Cardiac muscle cell (in vitro differentiated cells and primary cell): ENCODE results near the gene SLC7A8. TPM values are rescaled to one million over a fixed set of nuclear protein-coding genes. Genes with fewer than 3 reads are reported as not detected.

Source experiments
- DNase-seq, 2 donors: peaks; one replicate each; pipeline versions ENCODE4 v3.0.0 to v3.0.0-alpha.2; 2010 to 2017; ENCODE audit warnings: low read depth in 1 of 2, low spot score in 1 of 2
- H3K27ac ChIP-seq: fragments of 200-600 bp; sonication (generic); 2 replicates; pipeline ENCODE4 v1.5.1; 2016
- H3K27me3 ChIP-seq: fragments of 200-600 bp; sonication (generic); 2 replicates; pipeline ENCODE4 v1.6.0; 2016; ENCODE audit warnings: control low read depth
- H3K36me3 ChIP-seq: fragments of 200-600 bp; sonication (generic); 2 replicates; pipeline ENCODE4 v1.5.1; 2016; ENCODE audit warnings: control low read depth
- H3K4me1 ChIP-seq: fragments of 200-600 bp; sonication (generic); 2 replicates; pipeline ENCODE4 v1.8.1; 2017; ENCODE audit warnings: low read depth, mild to moderate bottlenecking, mixed run types
- H3K4me3 ChIP-seq: fragments of 200-600 bp; sonication (generic); 2 replicates; pipeline ENCODE4 v1.5.1; 2016; ENCODE audit warnings: mild to moderate bottlenecking
- H3K9me3 ChIP-seq: fragments of 200-600 bp; sonication (generic); 2 replicates; pipeline ENCODE4 v1.5.1; 2017; ENCODE audit warnings: low read depth, mild to moderate bottlenecking, control low read depth
- polyA plus RNA-seq: library from polyadenylated mRNA; unstranded; fragments of >200 nt; fragmentation: Nextera tagmentation; extraction: Ambion mirVana; gene quantifications from 2 replicates; pipeline ENCODE4 v1.2.1, GENCODE V29; 2016
- total RNA-seq: library from RNA; depleted of rRNA; stranded (reverse); fragments of >200 nt; gene quantifications from 2 replicates; pipeline ENCODE4 v1.2.3, GENCODE V29; 2016
- TF ChIP-seq, protein P1 (sequence below): IDR thresholded peaks from 2 replicates; pipeline ENCODE4 v1.5.1; 2012; ENCODE audit warnings: low read depth, mild to moderate bottlenecking, low read length

SLC7A8 gene
- total and polyA plus RNA-seq, 2 experiments from 2014 or later, result 14.0 to 14.1 TPM

DNA sequence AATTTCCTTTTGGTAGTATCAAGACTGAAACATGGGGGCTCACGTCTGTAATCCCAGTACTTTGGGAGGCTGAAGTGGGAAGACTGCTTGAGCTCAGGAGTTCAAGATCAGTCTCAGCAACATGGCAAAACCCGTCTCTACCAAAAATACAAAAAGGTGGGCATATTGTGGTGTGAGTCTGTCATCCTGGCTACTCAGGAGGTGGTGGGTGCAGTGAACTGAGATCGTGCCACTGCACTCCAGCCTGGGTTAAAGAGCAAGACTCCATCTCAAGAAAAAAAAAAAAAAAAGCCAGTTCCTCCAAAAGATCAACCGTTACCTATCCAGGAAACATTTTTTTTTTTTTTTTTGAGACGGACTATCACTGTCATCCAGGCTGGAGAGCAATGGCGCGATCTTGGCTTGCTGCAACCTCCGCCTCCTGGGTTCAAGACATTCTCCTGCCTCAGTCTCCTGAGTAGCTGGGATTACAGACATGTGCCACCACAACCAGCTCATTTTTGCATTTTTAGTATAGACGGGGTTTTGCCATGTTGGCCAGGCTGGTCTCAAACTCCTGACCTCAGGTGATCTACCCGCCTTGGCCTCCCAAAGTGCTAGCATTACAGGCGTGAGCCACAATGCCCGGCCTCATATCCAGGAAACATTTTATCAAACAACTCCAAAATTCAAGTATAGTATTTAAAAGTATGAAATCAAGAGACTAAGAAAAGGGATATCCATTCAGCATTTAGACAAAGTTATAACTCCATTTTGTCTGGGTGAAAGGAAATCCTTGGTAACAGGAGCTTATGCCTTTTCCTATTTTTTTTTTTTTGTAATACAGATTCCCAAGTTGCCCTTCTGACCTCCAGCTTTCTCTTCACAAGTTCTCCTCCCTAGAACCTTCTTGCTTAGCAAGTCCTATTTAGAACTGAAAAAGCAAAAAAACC, 91.9 kb downstream of the SLC7A8 start:
- H3K36me3 ChIP-seq, result peaks cover 56% of the 10 kb centered on the region

DNA sequence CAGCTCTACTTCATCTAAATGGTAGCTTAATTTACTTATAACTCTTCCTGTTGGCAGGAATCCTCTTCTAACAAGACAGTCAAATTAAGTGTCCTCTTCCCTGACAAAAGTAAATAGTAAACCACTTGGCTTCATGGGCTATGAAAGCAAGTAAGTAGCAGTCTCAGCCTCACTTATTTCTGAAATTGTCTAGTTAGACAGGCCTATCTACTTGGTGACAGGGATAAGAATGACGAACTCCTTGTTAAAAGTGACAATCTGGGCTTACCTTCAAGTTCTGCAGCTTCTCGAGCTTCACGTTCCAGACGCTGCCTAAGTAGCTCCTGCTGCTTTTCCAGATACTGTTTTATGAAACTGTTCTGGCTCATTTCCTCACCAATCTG, 93.2 kb downstream of the SLC7A8 start:
- Histone ChIP-seq H3K36me3 (peaks cover 67% of the 10 kb centered on the region), H3K4me1 (peaks cover 9% of the 10 kb centered on the region), H3K4me3 (no peak overlapping the region), H3K9me3 (no peaks in the 10 kb centered on the region), H3K27ac (peak overlapping the region; percentile 48), H3K27me3 (no peaks in the 10 kb centered on the region)
- TF ChIP-seq, protein P1, sequence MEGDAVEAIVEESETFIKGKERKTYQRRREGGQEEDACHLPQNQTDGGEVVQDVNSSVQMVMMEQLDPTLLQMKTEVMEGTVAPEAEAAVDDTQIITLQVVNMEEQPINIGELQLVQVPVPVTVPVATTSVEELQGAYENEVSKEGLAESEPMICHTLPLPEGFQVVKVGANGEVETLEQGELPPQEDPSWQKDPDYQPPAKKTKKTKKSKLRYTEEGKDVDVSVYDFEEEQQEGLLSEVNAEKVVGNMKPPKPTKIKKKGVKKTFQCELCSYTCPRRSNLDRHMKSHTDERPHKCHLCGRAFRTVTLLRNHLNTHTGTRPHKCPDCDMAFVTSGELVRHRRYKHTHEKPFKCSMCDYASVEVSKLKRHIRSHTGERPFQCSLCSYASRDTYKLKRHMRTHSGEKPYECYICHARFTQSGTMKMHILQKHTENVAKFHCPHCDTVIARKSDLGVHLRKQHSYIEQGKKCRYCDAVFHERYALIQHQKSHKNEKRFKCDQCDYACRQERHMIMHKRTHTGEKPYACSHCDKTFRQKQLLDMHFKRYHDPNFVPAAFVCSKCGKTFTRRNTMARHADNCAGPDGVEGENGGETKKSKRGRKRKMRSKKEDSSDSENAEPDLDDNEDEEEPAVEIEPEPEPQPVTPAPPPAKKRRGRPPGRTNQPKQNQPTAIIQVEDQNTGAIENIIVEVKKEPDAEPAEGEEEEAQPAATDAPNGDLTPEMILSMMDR, result no peak
- no peak for DNase-seq

More for the DNA sequence above, 91.9 kb downstream of the SLC7A8 start:
- no peaks in the 10 kb centered on the region for H3K9me3 ChIP-seq
- no peak overlapping the region for H3K4me3 ChIP-seq
- TF ChIP-seq, protein P1, result no peak
- no peak overlapping the region for H3K27ac ChIP-seq
- DNase-seq, result no peak
- peaks cover 10% of the 10 kb centered on the region for H3K4me1 ChIP-seq
- no peaks in the 10 kb centered on the region for H3K27me3 ChIP-seq

DNA sequence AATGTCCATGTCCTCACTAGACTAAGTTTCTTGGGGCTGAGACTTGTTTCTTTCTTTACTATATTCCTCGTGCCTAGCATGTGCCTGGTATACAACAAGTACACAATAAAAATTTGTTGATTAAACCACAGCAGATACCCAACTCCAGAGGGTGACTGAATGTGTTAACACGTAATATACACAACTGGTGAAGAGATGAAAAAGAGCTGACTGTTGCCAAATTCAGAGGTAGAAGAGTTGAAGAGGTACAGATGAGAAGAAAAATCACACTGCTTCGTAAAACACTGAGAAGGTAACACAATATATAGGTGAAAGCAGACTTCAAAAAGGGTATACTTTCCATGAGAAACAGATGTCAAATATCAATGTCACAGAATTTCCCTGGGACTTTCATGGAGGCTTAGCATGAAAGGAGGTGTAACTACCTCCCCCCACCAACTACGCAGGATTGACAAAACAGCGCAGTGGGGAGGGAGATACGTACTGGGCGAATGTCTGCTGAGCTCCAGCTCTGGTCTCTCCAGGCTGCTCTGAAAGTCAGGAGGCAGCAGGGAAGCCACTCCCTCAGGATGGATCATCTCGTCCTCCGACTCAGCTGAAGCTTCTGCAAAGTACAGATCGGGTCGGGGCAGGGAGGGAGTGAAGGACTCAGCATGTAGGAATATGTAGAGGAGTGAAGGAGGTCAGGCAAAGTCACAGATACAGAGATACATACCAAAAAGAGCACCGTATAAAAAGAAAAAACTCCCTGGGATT, 93.8 kb downstream of the SLC7A8 start:
- peaks cover 73% of the 10 kb centered on the region for H3K36me3 ChIP-seq
- TF ChIP-seq, protein P1, result no peak

GRCh38 chr14:23086565-23086964, 96.9 kb downstream of the SLC7A8 start:
- no peaks in the 10 kb centered on the region for H3K27me3 ChIP-seq
- TF ChIP-seq, protein P1, result no peak

More for the DNA sequence above, 93.8 kb downstream of the SLC7A8 start:
- Histone ChIP-seq H3K27me3 (no peaks in the 10 kb centered on the region), H3K4me1 (peaks cover 9% of the 10 kb centered on the region), H3K4me3 (no peak overlapping the region), H3K27ac (no peak overlapping the region), H3K9me3 (no peaks in the 10 kb centered on the region)
- no peak for DNase-seq

DNA sequence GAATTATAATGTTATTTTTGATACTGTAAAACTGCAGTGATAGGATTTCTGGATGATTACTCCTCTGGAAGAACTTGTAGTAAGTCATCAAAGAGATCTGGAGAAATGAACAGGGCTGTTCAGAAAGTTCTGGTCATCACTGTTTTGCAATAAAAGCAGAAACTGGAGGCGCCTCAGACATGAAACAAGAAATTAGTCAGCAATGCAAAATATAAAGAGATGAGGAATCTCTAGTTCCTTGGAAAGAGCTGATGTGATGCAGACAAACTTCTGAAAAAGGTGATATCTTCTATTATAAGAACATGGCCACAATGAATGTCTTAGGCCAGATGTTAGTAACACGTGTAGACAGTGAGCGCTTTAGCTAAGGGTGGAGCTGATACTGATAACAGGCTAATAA, 98.0 kb downstream of the SLC7A8 start:
- TF ChIP-seq, protein P1, result no peak
- Histone ChIP-seq H3K9me3 (no peaks in the 10 kb centered on the region), H3K27me3 (no peaks in the 10 kb centered on the region), H3K4me1 (no peaks in the 10 kb centered on the region), H3K36me3 (peaks cover 85% of the 10 kb centered on the region), H3K4me3 (no peak overlapping the region), H3K27ac (no peak overlapping the region)
- peak in 1 of 2 donors; percentile 32 for DNase-seq

More at GRCh38 chr14:23086565-23086964, 96.9 kb downstream of the SLC7A8 start:
- H3K27ac ChIP-seq, result no peak overlapping the region
- H3K9me3 ChIP-seq, result no peaks in the 10 kb centered on the region
- H3K4me1 ChIP-seq, result no peaks in the 10 kb centered on the region
- H3K36me3 ChIP-seq, result peaks cover 75% of the 10 kb centered on the region
- H3K4me3 ChIP-seq, result no peak overlapping the region
- no peak for DNase-seq
